ENCODE results near the gene RAPSN. TPM values are rescaled to one million over a fixed set of nuclear protein-coding genes. Genes with fewer than 3 reads are reported as not detected.

Gene RAPSN
- polyA plus RNA-seq, 1 donor (not counting 4 experiments of a cell fraction or from before 2014, with no cell fraction given), result 0.28 TPM

DNA sequence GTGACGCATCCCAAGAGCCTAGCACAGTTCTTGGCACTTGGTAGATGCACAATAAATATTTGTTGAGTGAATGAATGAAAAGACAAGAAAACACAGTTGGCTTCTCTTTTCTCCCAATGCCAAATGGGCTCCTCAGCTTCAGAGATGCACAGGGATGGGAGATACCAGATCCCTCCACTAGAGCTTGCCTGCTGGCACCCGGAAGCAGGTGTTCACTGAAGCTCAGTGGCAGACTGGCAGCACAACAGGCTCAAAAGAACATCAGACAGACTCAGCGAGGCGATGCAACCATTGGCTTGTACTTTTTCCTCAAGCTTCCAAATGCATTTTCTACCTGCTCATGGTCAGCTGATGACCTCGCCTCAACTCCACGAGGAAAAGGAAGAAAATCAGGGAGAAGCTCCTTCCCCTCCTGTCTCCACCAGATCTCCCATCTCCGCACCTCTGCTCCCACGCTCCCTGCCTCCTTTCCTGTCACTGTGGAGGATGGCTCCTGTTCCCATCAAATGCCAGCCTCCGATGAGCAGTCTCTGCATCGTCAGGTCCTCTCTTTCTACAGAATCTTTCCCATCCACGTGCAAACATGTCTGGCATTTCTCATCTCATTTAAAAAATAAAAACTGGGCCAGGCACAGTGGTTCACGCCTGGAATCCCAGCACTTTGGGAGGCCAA lies 5.8 kb downstream of the RAPSN start:
- no peaks in the 10 kb centered on the region for H3K9me3 ChIP-seq (ENCODE audit: control insufficient read depth, low read depth, low read length)
- DNase-seq (ENCODE audit: low read depth, low spot score) (no peak), FAIRE-seq (no peak)
- H3K9me1 ChIP-seq (ENCODE audit: control insufficient read depth, extremely low read depth, insufficient read depth, low read length), result no peaks in the 10 kb centered on the region
- H3K4me1 ChIP-seq (ENCODE audit: control insufficient read depth, extremely low read depth, insufficient read depth, low read length), result no peaks in the 10 kb centered on the region
- H3K9ac ChIP-seq (ENCODE audit: control insufficient read depth, extremely low read depth, insufficient read depth, low read length), result no peak overlapping the region
- H3K27me3 ChIP-seq (ENCODE audit: control insufficient read depth, extremely low read depth, insufficient read depth, low read length), result no peaks in the 10 kb centered on the region
- no peak overlapping the region for H3K4me2 ChIP-seq (ENCODE audit: control insufficient read depth, extremely low read depth, insufficient read depth, low read depth, low read length)
- TF ChIP-seq, protein P1, sequence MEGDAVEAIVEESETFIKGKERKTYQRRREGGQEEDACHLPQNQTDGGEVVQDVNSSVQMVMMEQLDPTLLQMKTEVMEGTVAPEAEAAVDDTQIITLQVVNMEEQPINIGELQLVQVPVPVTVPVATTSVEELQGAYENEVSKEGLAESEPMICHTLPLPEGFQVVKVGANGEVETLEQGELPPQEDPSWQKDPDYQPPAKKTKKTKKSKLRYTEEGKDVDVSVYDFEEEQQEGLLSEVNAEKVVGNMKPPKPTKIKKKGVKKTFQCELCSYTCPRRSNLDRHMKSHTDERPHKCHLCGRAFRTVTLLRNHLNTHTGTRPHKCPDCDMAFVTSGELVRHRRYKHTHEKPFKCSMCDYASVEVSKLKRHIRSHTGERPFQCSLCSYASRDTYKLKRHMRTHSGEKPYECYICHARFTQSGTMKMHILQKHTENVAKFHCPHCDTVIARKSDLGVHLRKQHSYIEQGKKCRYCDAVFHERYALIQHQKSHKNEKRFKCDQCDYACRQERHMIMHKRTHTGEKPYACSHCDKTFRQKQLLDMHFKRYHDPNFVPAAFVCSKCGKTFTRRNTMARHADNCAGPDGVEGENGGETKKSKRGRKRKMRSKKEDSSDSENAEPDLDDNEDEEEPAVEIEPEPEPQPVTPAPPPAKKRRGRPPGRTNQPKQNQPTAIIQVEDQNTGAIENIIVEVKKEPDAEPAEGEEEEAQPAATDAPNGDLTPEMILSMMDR (optimal IDR thresholded peaks at IDR 0.05 in 1 of 3, IDR thresholded peaks at IDR 0.05 in 1 of 3, conservative IDR thresholded peaks at IDR 0.05 in 1 of 3; ENCODE audit: extremely low read depth in 1 of 3, insufficient read depth in 2 of 3, low read length in 3 of 3), result peak in 1 of 3 experiments; percentile 18
- TF ChIP-seq EZH2 (IDR thresholded peaks at IDR 0.05; ENCODE audit: low read length), result no peak
- H3K79me2 ChIP-seq (ENCODE audit: control insufficient read depth, insufficient read depth, low read length), result no peaks in the 10 kb centered on the region
- H2AFZ ChIP-seq (ENCODE audit: control insufficient read depth, low read length), result no peak overlapping the region
- dilution Hi-C loops (cut with MboI; ENCODE audit: extremely low pct_ligation_motif_present, low sequenced_read_pairs), result no loop called here
- H3K4me3 ChIP-seq (ENCODE audit: control insufficient read depth in 2 of 3, extremely low read depth in 1 of 3, insufficient read depth in 2 of 3, low read depth in 1 of 3, low read length in 3 of 3), result no peak overlapping the region
- peaks cover 0 to 10% of the 10 kb centered on the region in 2 experiments for H3K36me3 ChIP-seq (ENCODE audit: control insufficient read depth in 2 of 2, extremely low read depth in 1 of 2, insufficient read depth in 2 of 2, low read length in 2 of 2)
- no peak overlapping the region for H3K27ac ChIP-seq (ENCODE audit: control insufficient read depth, insufficient read depth, low read length)
- H4K20me1 ChIP-seq (ENCODE audit: control insufficient read depth, extremely low read depth, insufficient read depth, low read length), result no peaks in the 10 kb centered on the region

DNA sequence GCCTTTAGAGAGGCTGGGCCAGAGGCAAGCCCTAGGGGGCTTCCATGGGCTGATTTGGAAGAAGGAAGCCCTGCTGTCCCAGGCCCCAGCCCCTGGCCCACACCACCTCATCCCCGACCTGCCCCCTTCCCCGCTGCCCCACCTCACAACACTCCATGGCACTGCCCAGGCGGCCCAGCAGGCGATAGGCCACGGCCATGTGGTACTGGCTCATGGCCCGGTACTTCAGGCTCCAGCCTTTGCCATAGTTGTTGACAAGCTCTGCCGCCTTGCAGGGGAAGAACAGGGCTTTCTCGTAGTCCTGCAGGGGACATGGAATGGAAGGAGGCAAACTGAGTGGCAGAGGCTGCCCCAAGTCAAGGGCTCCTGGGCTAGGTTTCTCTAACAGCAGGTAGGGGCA lies 6.4 kb downstream of the RAPSN start:
- dilution Hi-C loops (cut with MboI; ENCODE audit: extremely low pct_ligation_motif_present, low sequenced_read_pairs), result no loop called here
- Histone ChIP-seq H3K36me3 (ENCODE audit: control insufficient read depth in 2 of 2, extremely low read depth in 1 of 2, insufficient read depth in 2 of 2, low read length in 2 of 2) (peaks cover 0 to 5% of the 10 kb centered on the region in 2 experiments), H3K27ac (ENCODE audit: control insufficient read depth, insufficient read depth, low read length) (no peak overlapping the region), H3K9me3 (ENCODE audit: control insufficient read depth, low read depth, low read length) (no peaks in the 10 kb centered on the region), H4K20me1 (ENCODE audit: control insufficient read depth, extremely low read depth, insufficient read depth, low read length) (no peaks in the 10 kb centered on the region), H3K4me1 (ENCODE audit: control insufficient read depth, extremely low read depth, insufficient read depth, low read length) (no peaks in the 10 kb centered on the region), H3K9ac (ENCODE audit: control insufficient read depth, extremely low read depth, insufficient read depth, low read length) (no peak overlapping the region), H3K27me3 (ENCODE audit: control insufficient read depth, extremely low read depth, insufficient read depth, low read length) (no peaks in the 10 kb centered on the region), H3K79me2 (ENCODE audit: control insufficient read depth, insufficient read depth, low read length) (no peaks in the 10 kb centered on the region), H3K9me1 (ENCODE audit: control insufficient read depth, extremely low read depth, insufficient read depth, low read length) (no peaks in the 10 kb centered on the region), H3K4me3 (ENCODE audit: control insufficient read depth in 2 of 3, extremely low read depth in 1 of 3, insufficient read depth in 2 of 3, low read depth in 1 of 3, low read length in 3 of 3) (no peak overlapping the region), H2AFZ (ENCODE audit: control insufficient read depth, low read length) (no peak overlapping the region), H3K4me2 (ENCODE audit: control insufficient read depth, extremely low read depth, insufficient read depth, low read depth, low read length) (no peak overlapping the region)
- TF ChIP-seq, protein P1 (optimal IDR thresholded peaks at IDR 0.05 in 1 of 3, IDR thresholded peaks at IDR 0.05 in 1 of 3, conservative IDR thresholded peaks at IDR 0.05 in 1 of 3; ENCODE audit: extremely low read depth in 1 of 3, insufficient read depth in 2 of 3, low read length in 3 of 3), result no peak
- FAIRE-seq (no peak), DNase-seq (ENCODE audit: low read depth, low spot score) (no peak)

Measured in keratinocyte (primary cell).